ENCODE measurements around the gene RPRD1B. TPM values are rescaled to one million over a fixed set of nuclear protein-coding genes. Genes with fewer than 3 reads are reported as not detected.

Gene RPRD1B
- total and polyA plus RNA-seq, 2 experiments from 2014 or later = 7.3 to 24.3 TPM

GRCh38 chr20:38132910-38133501 lies 99.5 kb downstream of the RPRD1B start (continued):
- TF ChIP-seq POLR2AphosphoS5 (IDR thresholded peaks at IDR 0.05; ENCODE audit: low read depth) (no peak), NANOG (IDR thresholded peaks at IDR 0.05; ENCODE audit: borderline replicate concordance) (no peak)

GRCh38 chr20:38133680-38134426 lies 100.3 kb downstream of the RPRD1B start:
- Histone ChIP-seq H2AFZ (no peak overlapping the region), H3K27ac (ENCODE audit: low read depth) (no peak overlapping the region), H3K27me3 (ENCODE audit: insufficient read depth) (no peaks in the 10 kb centered on the region), H4K20me1 (replicated peaks; ENCODE audit: insufficient read depth) (no peaks in the 10 kb centered on the region), H3K4me2 (no peak overlapping the region), H3K4me1 (ENCODE audit: insufficient read depth) (no peaks in the 10 kb centered on the region), H3F3A (replicated peaks; ENCODE audit: low read depth) (no peaks in the 10 kb centered on the region), H3K4me3 (no peak overlapping the region), H3K79me2 (replicated peaks; ENCODE audit: insufficient read depth) (no peaks in the 10 kb centered on the region), H3K36me3 (ENCODE audit: insufficient read depth) (no peaks in the 10 kb centered on the region), H3K9me2 (ENCODE audit: insufficient read depth) (no peaks in the 10 kb centered on the region)
- H3K36me3 Mint-ChIP-seq (ENCODE audit: low read depth) = no peaks in the 10 kb centered on the region
- H3K9me3 Mint-ChIP-seq = no peaks in the 10 kb centered on the region; the same call in 2 of the 3 replicates
- peaks cover 3% of the 10 kb centered on the region; the same call in 2 of the 3 replicates for H3K4me1 Mint-ChIP-seq
- DNase-seq (ENCODE audit: low spot score) = no peak
- no peak overlapping the region for H3K27ac Mint-ChIP-seq
- no peak for ATAC-seq
- no peak overlapping the region; the same call in 2 of the 3 replicates for H3K4me3 Mint-ChIP-seq
- no peak for TF ChIP-seq NANOG (IDR thresholded peaks at IDR 0.05; ENCODE audit: borderline replicate concordance)
- H3K27me3 Mint-ChIP-seq (ENCODE audit: insufficient read depth, low read depth, poor library complexity) = no peaks in the 10 kb centered on the region

- Histone ChIP-seq H3F3A (replicated peaks; ENCODE audit: low read depth) (no peaks in the 10 kb centered on the region), H3K4me3 (no peak overlapping the region), H3K4me2 (no peak overlapping the region), H2AFZ (no peak overlapping the region), H3K36me3 (ENCODE audit: insufficient read depth) (no peaks in the 10 kb centered on the region), H3K27ac (ENCODE audit: low read depth) (no peak overlapping the region), H4K20me1 (replicated peaks; ENCODE audit: insufficient read depth) (no peaks in the 10 kb centered on the region), H3K4me1 (ENCODE audit: insufficient read depth) (no peaks in the 10 kb centered on the region), H3K27me3 (ENCODE audit: insufficient read depth) (no peaks in the 10 kb centered on the region), H3K9me2 (ENCODE audit: insufficient read depth) (no peaks in the 10 kb centered on the region), H3K79me2 (replicated peaks; ENCODE audit: insufficient read depth) (no peaks in the 10 kb centered on the region)
- H3K27me3 Mint-ChIP-seq (ENCODE audit: insufficient read depth, low read depth, poor library complexity) = no peaks in the 10 kb centered on the region
- no peaks in the 10 kb centered on the region; the same call in 2 of the 3 replicates for H3K9me3 Mint-ChIP-seq
- no peak overlapping the region for H3K27ac Mint-ChIP-seq
- no peak overlapping the region; the same call in 2 of the 3 replicates for H3K4me3 Mint-ChIP-seq
- DNase-seq (ENCODE audit: low spot score) = peak; percentile 24
- H3K4me1 Mint-ChIP-seq = peaks cover 3% of the 10 kb centered on the region; the same call in 2 of the 3 replicates
- H3K36me3 Mint-ChIP-seq (ENCODE audit: low read depth) = no peaks in the 10 kb centered on the region
- ATAC-seq = no peak
- TF ChIP-seq ZNF331 (CRISPR knock-in tag; IDR thresholded peaks at IDR 0.05; ENCODE audit: low read depth) (no peak), EZH2phosphoT487 (IDR thresholded peaks at IDR 0.05; ENCODE audit: unreplicated experiment) (no peak), CREB1 (CRISPR knock-in tag; IDR thresholded peaks at IDR 0.05; ENCODE audit: low read depth) (no peak), ZNF462 (CRISPR knock-in tag; IDR thresholded peaks at IDR 0.05) (no peak), EZH2 (IDR thresholded peaks at IDR 0.05; ENCODE audit: low read depth, unreplicated experiment) (no peak), POLR2AphosphoS5 (IDR thresholded peaks at IDR 0.05; ENCODE audit: low read depth) (no peak), NANOG (IDR thresholded peaks at IDR 0.05; ENCODE audit: borderline replicate concordance) (no peak)
Observed at GRCh38 chr20:38134427-38135270, 101.1 kb downstream of the RPRD1B start.
